GOT3 (cell line): ENCODE results near the gene NEURL1B.

Source experiments
- DNase-seq: peaks from one replicate; lab custom pipeline; 2025; ENCODE audit warnings: mixed read lengths; lab: John Stamatoyannopoulos, UW

NEURL1B gene

DNA sequence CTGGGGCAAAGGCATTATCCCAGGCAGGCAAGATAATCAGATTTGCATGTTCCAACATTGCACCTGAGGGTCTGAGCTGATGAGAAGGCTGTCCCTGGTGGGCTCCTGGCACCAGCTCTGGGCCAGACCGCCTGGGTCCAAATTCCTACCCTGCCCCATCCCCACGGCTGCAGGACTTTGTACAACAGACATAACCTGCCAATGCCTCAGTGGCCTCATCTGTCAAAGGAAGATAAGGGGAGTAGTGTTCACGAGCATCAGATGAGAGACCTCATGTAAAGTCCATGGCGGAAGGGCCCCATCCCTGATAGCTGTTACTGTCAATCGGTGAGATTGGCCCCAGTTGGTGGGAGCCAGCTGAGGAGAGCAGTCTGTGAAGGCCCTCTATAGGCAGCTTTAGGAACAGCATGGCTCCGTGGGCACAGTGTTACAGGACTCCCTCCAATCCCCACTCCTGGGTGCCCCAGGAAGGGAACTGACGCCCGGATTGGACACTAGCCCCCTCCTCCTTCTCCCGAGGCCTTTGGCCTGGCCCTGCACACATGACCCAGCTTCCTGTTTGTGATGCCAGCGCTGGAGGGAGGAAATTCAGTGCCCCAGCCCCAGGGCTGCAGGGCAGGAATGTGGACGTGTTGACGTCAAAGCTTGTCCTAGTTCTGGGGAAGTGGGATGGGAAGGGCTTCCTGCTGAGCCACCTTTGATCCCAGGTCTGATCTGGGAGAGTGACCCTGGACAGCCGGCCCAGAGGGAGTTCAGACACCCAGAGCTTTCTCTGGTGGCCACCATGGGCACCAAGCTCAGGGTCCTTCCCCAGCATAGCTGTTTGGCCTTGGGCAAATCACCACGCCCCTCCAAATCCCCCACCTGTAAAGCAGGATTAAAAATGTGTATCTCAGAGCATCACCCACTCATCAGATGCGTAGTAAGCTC lies 73.7 kb downstream of the NEURL1B start:
- DNase-seq: peak; percentile 25

DNA sequence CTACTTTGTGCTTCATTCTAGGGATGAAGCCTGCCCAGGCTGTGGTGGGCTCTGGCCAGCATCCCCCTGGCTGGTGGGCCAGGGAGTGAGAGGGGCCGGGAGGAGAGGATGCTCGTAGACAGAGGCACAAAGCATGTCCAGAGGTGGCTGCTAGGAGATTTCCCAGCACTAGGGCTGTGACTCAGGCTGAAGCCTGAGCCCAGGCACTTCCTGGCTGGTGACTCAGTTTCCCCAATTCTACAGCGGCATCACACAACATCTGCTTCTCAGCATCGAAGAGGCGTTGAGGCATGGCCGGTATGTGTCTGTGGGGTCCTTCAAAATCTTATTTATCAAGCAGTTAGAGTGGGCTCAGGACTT lies 74.3 kb downstream of the NEURL1B start:
- no peak for DNase-seq

DNA sequence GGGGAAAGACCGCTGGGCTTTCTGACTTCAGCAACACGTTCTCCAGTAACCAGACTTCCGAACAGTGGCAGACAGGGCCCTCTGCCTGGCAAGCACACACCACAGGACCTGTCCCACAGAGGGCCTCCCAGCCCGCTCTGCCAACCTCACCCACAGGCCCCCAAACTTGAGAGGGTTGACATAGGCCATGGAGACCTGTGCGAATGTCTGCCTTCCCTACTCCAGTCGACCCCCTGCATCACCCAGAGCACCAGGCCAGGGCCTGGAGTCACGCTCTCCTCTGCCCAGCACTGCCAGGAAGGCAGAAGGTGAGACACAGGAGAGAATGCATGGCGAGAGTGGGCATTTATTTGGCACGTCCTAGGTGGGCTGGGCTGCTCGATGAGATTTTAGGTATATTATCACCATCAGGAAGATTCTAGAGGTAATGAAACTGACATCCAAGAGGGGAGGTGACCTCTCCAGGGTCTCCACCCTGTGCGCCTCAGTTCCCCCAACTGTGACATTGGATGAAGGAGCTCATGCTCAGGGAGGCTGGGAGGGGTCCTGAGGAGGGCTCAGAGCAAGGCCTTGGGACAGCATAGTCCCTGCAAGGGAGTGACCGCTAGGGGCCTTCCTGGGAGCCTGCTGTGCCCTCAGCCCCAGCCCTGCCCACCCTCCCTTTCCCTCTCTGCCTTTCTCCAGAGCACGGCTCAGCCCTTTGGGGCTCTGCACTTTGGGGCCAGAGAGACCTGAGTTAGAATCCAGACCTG lies 75.0 kb downstream of the NEURL1B start:
- DNase-seq: no peak

DNA sequence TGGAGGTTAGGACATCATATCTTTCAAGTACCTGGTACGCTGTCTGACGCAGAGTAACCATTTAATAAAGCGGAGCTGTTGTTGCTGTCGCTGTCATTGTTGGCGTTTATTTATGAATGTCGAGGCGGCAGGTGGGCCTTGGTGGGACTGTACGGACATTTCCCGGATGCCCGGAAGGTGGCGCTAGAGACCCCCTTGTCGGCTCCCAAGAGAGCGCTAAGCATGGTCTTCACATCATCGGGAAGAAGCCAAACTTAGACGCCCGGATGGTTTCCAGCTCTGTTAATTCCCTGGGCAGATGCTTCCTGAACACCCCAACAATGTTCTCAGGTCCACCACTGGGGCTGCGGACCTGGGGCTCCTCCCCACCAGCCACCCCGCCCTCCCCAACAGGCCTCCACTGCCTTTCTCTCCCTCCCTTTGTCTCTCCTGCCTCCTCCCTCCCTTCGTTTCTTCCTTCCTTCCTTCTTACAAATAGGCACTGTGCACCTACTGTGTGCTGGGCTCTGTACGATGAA lies 75.8 kb downstream of the NEURL1B start:
- peak; percentile 53 for DNase-seq

DNA sequence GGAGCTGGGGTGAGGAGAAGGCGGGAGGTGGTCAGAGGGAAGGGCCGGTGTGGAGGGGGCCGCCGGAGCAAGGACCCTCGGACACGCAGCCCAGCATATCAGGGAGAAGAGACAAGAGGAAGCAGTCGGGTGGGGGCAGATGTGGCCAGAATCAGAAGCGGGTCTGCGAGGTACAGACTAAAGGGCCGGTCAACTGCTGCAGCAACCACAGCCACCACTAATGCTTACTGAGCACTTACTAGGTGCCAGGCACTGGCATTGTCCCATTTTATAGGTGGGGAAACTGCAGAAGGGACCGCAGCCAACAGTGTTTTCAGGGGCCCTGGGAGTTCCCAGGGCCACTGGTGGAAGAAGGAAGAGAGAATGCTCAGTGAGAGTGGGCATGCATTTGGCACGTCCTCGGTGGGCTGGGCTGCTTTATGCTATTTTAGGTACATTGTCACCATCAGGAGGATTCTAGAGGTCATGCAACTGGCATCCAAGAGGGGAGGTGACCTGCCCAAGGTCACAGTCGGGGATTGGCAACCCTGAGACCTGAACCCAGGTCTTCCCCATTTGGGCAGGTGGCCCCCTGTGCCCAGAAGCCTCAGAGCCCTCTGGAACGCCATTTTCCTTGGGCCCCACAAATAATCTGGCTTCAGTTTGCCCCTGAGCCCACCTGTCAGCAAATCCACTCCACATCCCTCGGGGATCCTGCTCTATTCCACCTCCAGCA lies 76.6 kb downstream of the NEURL1B start:
- no peak for DNase-seq

DNA sequence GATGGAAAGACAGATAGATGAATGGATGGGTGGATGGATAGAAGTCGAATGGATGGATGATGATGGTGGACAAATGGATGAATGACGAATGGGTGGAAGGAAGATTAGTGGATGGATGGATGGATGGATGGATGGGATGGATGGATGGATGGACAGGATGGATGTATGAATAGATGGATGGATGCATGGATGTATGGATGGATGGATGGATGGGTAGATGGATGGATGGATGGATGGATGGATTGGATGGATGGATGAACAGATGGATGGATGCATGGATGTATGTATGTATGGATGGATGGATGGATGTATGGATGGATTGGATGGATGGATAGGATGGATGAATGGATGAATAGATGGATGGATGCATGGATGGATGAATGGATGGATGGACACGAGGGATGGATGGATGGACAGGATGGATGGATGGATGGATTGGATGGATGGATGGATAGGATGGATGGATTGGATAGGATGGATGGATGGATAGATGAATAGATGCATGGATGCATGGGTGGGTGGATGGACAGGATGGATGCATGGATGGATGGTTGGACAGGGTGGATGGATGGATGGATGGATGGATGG lies 77.6 kb downstream of the NEURL1B start:
- no peak for DNase-seq

DNA sequence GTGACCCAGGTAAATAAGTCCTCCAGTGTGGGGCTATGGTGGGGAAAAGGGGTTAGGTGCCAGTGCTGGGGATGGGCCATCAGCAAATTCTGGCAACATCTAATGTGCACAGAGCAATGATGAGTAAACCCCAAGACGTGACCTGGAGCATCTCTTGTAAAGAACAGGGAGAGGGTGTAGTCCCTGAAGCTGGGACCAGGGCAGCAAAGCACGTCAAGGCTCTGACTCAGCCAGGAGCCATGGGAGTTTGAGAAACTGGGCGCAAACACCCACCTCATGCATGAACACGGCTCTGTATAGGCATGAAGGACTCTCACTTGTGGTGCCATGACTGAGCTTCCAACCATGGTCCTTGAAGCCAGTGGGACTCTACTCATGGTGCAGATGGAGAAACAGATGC lies 78.1 kb downstream of the NEURL1B start:
- no peak for DNase-seq

DNA sequence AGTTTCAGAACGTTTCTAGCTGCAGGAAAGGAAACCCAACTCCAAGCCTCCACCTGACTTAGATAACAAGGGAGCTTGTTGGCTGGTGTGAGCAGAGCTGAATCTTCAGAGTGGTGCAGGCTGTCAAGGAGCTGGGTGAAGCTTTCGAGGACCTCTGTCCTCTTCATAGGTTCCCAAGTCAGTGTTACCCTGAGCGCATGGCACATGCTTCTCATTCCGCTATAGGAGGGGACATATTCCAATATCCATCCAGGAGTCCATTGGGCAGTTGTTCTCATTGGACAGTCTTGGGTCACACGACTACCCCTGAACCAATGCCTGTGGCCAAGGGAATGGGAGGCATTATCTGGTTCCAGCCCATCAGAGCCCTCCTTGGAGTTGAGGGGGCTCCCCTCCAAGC lies 79.6 kb downstream of the NEURL1B start:
- DNase-seq: no peak

DNA sequence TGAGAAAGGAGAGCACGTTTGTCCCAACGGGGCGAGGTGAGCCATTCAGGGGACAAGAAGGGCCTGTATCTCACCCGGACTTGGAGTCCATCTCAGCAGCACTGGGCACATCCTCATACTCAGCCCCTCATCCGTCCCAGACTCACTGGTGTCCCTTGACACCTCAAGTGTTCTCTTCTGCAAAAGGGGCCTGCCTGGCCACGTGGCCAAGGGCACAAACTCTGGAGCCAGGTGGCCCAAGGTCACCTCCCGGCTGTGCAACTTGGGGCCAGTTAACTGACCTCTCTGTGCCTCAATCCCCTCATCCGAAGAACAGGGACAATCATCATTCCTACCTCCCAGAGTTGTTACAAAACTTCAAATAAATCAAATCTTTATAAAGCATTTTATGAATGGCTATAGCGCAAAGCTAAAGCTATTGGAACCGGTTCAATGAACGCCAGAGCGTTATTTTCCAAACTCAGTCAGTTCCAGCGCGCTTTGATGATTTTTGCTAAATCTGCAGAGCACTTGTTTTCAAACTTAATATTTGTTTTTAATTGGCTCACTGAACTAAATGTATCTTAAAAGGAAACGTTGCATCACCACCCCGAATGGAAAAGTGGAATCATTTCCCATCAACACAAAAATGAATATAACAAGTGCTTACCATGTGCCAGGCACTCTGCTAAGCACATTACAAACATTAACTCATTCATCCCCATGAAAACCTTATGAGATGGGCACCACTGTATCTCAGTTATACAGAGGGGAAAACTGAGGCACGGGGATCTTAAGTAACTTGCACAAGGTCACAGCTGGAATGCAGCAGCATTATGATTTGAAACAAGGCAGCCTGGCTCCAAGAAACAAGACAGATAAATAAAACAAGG lies 80.6 kb downstream of the NEURL1B start:
- DNase-seq: no peak

DNA sequence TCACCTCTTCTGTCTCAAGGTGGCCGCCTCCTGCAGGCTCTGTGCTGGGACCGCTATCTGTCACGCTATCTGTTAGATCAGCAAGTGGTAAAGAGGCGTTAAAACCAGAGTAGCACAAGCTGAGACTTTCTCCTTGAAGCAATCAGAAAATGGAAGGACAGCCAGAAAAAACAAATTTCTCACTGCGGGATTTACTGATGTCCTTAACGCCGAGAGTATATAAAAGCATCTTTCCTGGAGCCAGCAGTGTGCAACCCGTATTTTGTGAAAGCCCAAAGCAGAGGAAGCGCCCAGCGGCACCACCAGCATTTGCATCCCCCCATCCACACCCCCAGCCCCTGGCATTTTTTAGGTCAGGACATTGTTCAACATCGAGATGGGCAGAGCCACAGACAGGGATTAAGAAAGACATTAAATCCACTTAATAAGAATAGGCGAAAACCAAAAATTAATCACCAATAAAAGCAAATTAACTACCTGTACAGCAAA lies 81.3 kb downstream of the NEURL1B start:
- no peak for DNase-seq

DNA sequence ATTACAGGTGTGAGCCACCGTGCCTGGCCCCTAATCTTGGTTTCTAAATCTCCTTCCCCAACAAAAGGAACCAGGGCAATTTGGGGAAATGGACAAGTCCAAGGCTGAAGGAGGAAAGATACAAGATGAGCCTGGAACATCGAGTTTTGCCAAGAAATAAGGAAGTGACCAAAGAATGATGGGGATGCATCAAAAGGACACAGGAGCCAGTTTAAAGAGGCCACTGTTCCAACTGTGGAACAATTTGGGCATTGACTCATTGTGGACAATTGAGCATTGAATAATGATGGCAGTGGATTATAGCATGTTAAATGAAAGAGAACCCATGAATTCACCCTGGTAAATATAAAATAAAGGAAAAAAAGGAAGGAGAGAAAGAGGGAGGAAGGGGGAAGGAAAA lies 82.4 kb downstream of the NEURL1B start:
- no peak for DNase-seq

DNA sequence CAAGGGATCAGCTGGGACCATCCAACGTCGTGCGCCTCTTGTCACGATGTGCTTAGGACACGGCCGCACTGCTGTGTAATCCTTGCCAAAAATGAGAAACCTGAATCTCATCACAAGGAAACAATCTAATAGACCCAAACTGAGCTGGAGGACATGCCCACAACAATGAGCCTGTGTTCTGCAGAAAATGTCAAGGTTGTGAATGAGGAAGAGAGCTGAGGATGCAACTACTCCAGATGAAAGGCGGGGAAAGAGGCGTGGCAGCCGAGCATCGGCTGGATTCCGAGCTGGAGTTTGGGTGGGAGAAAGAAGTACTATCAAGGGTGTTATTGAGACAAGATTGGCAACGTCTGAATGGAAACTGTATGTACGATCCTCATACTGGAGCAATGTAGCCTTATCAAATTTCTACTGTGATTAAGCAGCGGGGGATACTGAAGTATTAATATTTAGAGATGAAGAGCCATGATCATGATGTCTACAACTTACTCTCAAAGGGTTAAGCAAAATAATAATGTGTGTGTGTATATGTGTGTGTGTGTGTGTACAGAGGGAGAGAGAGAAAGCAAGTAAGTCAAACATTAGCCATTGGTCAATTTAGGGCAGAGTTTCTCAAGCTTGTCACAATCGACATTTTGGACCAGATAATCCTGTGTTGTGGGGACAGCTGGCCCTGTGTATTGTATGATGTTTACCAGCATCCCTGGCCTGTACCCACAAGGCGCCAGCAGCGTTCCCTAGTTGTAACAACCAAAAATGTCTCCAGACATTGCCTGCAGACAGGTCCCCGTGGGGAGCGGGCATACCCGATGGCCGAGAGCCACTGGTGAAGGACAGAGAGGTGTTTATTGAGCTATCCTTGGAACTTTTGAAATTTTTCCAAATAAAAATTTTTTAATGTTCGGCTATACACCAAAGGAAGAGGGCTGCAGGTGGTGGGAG lies 83.5 kb downstream of the NEURL1B start:
- no peak for DNase-seq

DNA sequence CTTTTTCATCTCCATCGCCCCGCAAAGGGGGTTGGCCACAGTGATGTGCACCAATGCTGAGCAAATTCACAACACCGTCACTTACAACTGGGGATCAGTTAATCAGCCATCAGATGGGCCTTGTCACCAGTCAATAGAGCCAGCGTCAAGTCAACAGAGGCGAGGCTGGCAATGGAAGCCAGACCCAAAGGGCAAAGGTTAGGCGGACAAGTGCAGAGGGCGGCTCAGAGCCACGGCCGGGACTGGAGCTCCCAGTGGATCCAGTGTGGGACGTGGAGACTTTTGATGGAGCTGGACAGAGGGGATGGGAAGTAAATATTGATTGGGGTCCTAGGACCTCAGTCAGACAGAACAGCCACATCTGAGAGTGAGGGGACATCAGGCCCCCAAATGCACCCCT lies 84.2 kb downstream of the NEURL1B start:
- no peak for DNase-seq

DNA sequence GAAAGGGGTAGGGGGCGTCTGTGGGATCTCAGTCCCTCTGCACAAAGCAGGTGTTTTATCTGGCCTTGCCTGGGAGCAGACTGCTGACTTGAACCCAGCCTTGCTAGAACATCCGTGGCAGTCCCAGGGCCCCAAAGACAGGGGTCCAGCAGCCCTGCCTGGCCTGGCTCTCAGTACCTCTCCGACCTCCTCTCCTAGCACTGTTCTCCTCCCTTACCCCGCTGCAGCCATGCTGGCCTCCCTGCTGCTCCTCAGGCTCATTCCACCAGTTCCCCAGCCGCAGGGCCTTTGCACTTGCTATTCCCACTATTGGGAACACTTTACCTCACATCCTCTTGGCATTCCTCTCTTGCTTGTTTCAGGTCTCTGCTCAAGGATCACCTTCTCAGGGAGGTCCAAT lies 84.7 kb downstream of the NEURL1B start:
- no peak for DNase-seq

DNA sequence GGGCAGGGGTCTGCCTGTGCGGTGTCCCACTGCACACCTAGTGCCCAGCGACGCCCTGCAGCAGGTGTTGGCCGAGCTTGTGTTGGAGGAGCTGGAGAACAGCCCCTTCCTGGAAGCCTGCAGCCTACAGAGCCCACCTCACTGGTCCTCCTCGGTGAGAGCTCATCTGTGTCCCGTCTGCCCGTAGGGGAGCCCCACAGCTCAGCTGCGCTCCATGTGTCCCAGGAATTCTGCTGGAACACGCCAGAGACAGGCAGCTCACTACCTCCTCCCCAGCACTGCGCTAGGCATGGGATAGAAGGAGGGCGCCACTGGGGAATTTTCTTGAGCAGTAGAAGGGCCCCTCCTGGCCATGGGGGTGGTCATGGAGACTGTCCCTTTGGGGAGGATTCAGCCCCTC lies 85.9 kb downstream of the NEURL1B start:
- no peak for DNase-seq

DNA sequence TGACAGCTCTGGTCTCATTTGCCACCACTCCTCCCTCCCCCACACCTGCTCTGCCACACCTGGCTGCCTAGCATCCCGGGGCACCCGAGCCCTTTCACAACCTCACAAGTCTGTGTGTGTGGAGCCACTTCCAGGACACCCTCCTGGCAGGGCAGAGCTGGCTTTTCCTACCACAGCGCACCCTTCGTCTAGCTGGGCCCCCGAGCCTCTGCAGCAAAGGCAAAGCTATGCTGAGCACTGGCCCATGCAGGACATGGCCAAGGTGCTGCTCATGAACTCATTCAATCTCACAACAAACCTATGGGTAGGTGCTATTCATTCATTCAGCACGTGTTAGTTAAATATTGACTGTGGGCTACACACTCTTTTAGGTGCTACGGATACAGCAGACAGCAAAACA lies 86.5 kb downstream of the NEURL1B start:
- no peak for DNase-seq

DNA sequence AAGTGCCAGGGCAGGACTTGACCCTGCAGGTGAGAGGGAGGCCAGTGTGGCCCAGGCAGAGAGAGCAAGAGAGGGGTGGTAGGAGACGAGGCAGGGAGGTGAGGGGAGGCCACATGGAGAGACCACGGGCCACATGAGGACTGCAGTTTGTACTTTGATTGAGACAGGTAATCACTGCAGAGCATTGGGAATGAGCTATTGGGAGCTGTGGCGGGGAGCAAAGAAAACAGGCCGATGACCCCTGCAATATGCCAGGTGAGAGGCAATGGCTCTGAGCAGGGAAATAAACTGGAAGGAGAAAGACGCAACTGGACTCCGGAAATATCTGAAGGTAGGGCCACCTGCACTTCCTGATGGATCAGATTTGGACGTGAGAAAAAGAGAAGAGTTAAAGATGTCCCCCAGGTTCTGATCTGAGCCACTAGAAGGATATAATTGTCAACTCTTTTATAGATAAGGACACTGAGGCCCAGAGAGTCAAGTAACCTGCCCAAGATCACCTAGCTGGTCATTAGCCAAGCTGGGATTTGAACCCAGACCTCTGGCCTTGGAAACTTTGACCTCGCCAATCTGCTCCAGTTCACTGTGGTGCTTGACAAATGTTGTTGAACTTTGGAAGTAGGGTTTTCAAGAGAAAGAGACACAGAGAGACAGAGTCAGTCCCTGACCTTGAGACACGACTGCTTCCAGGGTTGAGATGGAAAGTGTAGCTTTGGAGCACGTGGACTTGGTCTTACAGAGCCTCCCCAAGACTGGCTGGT lies 87.6 kb downstream of the NEURL1B start:
- DNase-seq: no peak

DNA sequence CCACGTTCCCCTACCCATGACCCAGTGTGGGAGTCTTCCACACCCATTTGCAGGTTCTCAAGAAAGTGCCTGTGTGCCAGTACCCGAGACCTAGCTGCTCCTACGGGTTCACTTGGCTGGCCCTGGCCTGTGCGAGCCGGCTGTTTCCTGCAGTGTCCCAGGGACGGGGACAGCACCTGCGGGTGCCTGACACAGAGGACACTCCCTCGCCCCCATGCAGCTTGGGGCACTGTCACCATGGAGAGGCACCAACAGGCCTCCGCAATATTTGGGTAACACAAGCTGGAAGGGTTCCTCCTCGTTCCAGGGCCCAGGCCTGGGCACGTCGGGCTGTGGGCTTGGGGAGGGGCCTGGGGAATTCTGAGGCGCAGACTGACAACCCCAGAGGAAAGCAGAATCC lies 88.5 kb downstream of the NEURL1B start:
- no peak for DNase-seq

DNA sequence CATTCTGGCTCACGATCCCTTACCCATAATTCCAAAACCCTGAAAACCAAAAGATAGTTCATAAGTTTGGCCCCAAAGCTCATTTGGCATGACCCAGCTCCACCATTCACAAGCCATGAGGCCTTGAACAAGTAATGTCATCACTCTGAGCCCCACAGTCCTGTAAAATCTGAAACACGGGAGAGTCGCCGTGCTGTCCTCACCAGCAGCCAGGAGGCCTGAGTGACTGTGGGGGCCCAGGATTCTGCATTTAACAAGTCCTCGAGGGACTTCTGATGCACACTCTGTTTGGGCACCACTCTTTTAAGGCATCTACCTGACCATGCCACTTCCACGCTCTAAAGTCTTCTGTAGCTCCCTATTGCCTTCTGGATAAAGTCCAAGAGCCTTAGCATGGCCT lies 89.2 kb downstream of the NEURL1B start:
- no peak for DNase-seq
